Measurements from ENCODE around the gene MICALL1.

MICALL1 gene

DNA sequence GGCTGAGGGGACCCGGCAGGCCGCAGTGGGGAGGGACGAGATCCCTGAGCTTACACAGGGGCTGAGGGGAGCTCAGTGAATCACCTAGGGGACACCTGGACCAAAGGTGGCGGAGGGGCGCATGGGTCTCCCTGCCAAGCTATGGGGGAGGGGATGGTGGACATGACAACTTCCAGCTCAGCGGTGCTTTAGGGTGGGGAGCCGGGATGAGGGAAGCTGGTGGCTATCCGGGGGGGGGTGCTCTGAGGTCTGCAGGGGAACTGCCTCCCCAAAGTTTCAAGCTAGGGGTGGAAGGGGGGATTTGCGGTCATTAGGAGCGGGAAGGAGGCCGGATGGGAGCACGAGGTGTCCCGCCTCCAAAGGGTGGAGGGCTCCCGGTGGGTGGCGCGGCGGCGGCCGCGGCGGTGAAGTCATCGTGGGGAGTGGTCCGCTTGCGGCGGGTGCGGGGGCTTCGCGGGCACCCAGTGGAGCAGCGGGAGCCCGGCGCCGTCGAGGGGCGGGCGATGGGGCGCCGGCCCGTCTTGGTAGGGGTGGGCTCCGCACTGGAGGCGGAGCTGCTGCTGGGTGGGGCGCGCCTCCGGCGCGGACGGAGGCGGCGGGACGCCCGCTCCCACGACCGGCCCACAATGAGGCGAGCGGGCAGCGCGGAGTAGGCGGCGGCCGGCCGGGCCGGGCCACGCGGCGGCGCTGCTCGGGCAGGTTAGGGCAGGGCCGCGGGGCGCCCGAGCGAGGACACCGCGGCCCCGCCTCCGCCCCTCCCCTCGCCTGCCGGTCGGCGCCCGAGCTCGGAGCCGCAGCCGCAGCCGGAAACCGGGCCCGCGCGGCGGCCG is at the start of gene MICALL1:
TSS of gene MICALL1 (plus strand) at position 764 of the 830 bp plus-strand sequence. CDS start 126 bp downstream, outside the sequence.
- FAIRE-seq (no peak), DNase-seq (ENCODE audit: insufficient read length, low spot score) (no peak)
- no peak for TF ChIP-seq CTCF (IDR thresholded peaks at IDR 0.05; ENCODE audit: insufficient read depth, missing control alignments)

DNA sequence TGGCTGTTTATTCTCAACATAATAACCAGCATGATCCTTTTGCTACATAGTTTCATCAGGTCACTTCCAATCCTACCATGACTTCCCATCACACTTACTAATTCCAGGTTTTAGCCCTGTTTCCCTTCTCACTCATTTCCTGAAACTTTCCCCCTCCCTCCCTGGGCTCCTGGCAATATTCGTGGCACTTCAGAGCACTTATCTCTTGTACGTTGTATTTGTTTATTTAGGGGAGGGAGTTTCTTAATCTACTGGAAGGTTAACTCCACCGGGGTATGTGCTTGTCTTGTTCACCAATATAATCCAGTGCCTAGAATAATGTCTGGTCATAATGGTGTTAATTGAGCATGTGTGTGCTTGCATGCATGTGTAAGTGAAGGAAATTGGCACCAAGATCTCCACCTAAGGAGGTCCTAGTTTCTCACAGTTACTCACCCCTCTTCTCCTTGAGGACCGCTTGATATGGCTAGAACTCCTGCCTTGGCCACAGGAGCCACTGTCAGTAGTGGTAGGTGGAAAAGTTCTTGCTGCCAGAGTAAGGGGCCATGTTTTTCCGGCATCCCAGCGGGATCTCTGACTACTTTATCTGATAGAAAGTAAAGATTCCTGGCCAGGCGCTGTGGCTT is 45.2 kb upstream of the MICALL1 start:
- TF ChIP-seq CTCF (IDR thresholded peaks at IDR 0.05; ENCODE audit: insufficient read depth, missing control alignments) = no peak
- DNase-seq (ENCODE audit: insufficient read length, low spot score) (no peak), FAIRE-seq (no peak)

GRCh38 chr22:37862570-37863325 is 43.3 kb upstream of the MICALL1 start:
- DNase-seq (ENCODE audit: insufficient read length, low spot score) (no peak), FAIRE-seq (no peak)
- TF ChIP-seq CTCF (IDR thresholded peaks at IDR 0.05; ENCODE audit: insufficient read depth, missing control alignments) = no peak

GRCh38 chr22:37865510-37865909 is 40.6 kb upstream of the MICALL1 start:
- no peak for TF ChIP-seq CTCF (IDR thresholded peaks at IDR 0.05; ENCODE audit: insufficient read depth, missing control alignments)
- DNase-seq (ENCODE audit: insufficient read length, low spot score) = no peak
- no peak for FAIRE-seq

- no peak for FAIRE-seq
- no peak for TF ChIP-seq CTCF (IDR thresholded peaks at IDR 0.05; ENCODE audit: insufficient read depth, missing control alignments)
- DNase-seq (ENCODE audit: insufficient read length, low spot score) = no peak
Observed at GRCh38 chr22:37870273-37870672, 35.8 kb upstream of the MICALL1 start.

DNA sequence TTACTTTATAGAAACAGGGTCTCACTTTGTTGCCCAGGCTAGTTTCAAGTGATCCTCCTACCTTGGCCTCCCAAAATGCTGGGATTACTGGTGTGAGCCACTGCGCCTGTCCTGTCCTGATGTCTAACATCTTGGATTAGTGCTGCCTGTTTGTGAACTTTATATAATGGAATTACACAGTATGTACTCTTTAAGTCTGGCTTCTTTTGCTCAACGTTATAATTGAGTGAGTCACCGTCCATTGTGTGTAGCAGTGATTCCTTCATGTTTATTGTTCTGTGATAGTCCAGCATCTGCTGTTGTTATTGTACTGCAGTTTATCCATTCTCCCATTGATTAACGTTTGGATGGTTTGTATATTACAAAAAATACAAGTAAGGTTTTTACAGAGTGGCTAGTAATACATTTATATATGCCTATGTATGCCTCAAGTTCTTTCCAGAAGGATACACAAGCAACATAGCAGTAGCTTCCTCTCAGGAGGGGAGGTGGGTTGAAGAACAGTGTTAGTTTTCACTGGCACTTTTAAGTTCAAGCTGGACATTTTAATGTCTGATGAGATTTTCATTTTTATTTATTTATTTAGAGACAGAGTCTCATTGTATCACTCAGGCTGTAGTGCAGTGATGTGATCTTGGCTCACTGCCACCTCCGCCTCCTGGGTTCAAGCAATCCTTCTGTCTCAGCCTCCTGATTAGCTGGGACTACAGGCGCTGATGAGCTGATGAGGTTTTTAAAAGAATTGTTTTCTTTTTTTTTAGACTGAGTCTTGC is 25.2 kb upstream of the MICALL1 start:
- no peak for TF ChIP-seq CTCF (IDR thresholded peaks at IDR 0.05; ENCODE audit: insufficient read depth, missing control alignments)
- DNase-seq (ENCODE audit: insufficient read length, low spot score) (no peak), FAIRE-seq (no peak)

Measured in D721Med (cell line).